Measurements from ENCODE around the gene CTSD.

- TF ChIP-seq POLR2A (IDR thresholded peaks at IDR 0.05; ENCODE audit: low read length) (no peak), GATA1 (IDR thresholded peaks at IDR 0.05; ENCODE audit: low read depth, low read length) (no peak)
Observed at GRCh38 chr11:1805525-1805924, 41.8 kb upstream of the CTSD start.
